BJ (cell line): ENCODE results near the gene KCNIP1. TPM values are rescaled to one million over a fixed set of nuclear protein-coding genes. Genes with fewer than 3 reads are reported as not detected.
A peak's percentile ranks its signal among the peaks of the same experiment; 100 is the strongest.

ENCODE experiments used
- CTCF ChIA-PET: fragments of 350-600 bp; formaldehyde crosslinking; extraction: SDS; loops from one replicate; lab custom pipeline; 2021; ENCODE audit warnings: antibody characterized with exemption, inconsistent platforms; lab: Yijun Ruan, JAX
- POLR2A ChIA-PET: fragments of 300-600 bp; sonication (Branson Sonifier 250); formaldehyde crosslinking; extraction: SDS; loops from one replicate; lab custom pipeline; 2021; ENCODE audit warnings: antibody characterized with exemption; lab: Charles Lee
- DNase-seq: peaks from one replicate; pipeline ENCODE4 v3.0.0-alpha.2; 2011; ENCODE audit warnings: low read depth
- H3K27me3 ChIP-seq: 2 replicates; pipeline ENCODE4 v1.6.0; 2011; ENCODE audit warnings: low read length; ENCODE audit not compliant: control insufficient read depth, insufficient read depth
- H3K36me3 ChIP-seq: 2 replicates; pipeline ENCODE4 v1.5.1; 2011; ENCODE audit warnings: low read length; ENCODE audit not compliant: control insufficient read depth, insufficient read depth
- H3K4me3 ChIP-seq: 2 replicates; pipeline ENCODE4 v1.5.1; 2011; ENCODE audit warnings: low read depth, mild to moderate bottlenecking, control low read depth, low read length
- polyA plus RNA-seq: library from polyadenylated mRNA; depleted of rRNA; stranded (reverse); fragments of >200 nt; gene quantifications from 2 replicates; pipeline ENCODE4 v1.2.3, GENCODE V29; 2011
- TF ChIP-seq, protein P1 (sequence below): IDR thresholded peaks from 2 replicates; pipeline ENCODE4 v1.5.1; 2011; ENCODE audit warnings: low read depth, mild to moderate bottlenecking, control low read depth, inconsistent platforms, low read length, moderate library complexity; ENCODE audit not compliant: insufficient read depth

The KCNIP1 gene
- polyA plus RNA-seq, 1 experiment, result not detected

DNA sequence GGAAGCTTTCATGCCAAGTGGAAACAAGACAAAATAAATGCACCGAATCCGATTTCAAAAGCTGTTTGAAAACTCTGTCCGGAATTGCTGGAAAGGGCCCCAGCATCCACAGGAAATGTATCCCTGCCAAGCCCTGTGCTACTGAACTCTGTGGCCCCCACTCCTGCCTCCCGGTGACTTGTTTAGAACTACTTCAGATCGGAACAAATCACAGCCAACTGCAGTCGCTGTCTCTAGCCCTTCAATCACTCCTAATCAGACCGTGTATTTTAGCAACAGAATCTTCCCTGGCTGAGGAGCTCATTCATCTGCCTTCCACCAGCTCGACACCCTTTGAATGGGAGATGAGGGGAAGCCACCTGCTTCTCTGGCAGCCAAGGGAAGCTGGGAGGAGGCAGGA, 94.1 kb downstream of the KCNIP1 start:
- Histone ChIP-seq H3K27me3 (peaks cover 5% of the 10 kb centered on the region), H3K4me3 (no peak overlapping the region), H3K36me3 (no peaks in the 10 kb centered on the region)
- ChIA-PET POLR2A (no interaction called here), CTCF (interaction anchor here (0.7 to 2.0 kb wide), 4 partner anchors 14 to 167 kb away, joined by 3 to 4 read pairs (median 3); no protein-coding TSS in a partner anchor)
- TF ChIP-seq, protein P1, sequence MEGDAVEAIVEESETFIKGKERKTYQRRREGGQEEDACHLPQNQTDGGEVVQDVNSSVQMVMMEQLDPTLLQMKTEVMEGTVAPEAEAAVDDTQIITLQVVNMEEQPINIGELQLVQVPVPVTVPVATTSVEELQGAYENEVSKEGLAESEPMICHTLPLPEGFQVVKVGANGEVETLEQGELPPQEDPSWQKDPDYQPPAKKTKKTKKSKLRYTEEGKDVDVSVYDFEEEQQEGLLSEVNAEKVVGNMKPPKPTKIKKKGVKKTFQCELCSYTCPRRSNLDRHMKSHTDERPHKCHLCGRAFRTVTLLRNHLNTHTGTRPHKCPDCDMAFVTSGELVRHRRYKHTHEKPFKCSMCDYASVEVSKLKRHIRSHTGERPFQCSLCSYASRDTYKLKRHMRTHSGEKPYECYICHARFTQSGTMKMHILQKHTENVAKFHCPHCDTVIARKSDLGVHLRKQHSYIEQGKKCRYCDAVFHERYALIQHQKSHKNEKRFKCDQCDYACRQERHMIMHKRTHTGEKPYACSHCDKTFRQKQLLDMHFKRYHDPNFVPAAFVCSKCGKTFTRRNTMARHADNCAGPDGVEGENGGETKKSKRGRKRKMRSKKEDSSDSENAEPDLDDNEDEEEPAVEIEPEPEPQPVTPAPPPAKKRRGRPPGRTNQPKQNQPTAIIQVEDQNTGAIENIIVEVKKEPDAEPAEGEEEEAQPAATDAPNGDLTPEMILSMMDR, result no peak
- no peak for DNase-seq

DNA sequence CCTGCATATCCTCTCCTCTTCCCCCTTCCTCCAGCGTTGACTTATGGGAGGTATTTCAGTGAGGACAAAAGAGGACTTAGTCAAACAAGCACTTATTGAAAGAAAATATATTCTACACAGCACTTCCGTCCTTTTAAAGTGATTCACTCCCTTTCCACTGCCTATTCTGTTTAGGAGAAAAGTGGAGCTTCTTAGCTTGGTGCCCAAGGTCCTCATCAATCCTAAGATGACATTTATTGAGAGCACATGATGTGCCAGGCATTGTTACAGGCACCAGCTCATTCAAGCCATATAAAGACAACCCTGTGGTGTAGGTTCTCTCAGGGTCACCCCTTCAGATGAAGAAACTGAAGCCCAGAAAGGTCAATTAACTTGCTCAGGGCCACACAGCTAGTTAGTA, 95.9 kb downstream of the KCNIP1 start:
- ChIA-PET CTCF (interaction anchor here (0.6 to 1.4 kb wide), 3 partner anchors 164 to 984 kb away, joined by 3 to 4 read pairs (median 4); no protein-coding TSS in a partner anchor), POLR2A (no interaction called here)
- H3K27me3 ChIP-seq, result peaks cover 5% of the 10 kb centered on the region
- no peak for DNase-seq
- TF ChIP-seq, protein P1, result no peak
- H3K36me3 ChIP-seq, result no peaks in the 10 kb centered on the region
- no peak overlapping the region for H3K4me3 ChIP-seq

GRCh38 chr5:170601619-170602018, 97.8 kb downstream of the KCNIP1 start:
- Histone ChIP-seq H3K4me3 (no peak overlapping the region), H3K27me3 (peaks cover 5% of the 10 kb centered on the region), H3K36me3 (no peaks in the 10 kb centered on the region)
- DNase-seq, result no peak
- POLR2A ChIA-PET, result no interaction called here
- TF ChIP-seq, protein P1, result no peak
- CTCF ChIA-PET, result no interaction called here

DNA sequence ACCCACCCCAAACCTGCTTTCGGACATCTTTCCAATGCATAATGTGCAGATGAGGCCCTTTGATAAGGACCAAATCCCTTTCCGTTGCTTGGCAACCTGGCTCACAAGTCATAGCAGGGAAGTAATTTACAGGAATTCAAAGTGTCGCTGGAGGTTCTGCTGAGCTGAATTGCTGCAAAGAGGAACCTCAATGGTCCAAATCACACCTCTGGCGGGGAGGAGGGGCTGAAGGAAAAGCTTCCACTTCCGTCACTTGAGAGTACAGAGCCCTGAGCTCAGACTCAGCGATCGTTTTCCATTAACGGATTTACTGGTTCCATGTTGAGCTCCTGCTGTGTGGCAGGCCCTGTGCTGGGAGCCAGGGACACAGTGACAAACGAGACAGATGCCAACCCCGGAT, 99.3 kb downstream of the KCNIP1 start:
- DNase-seq, result no peak
- ChIA-PET CTCF (interaction anchor here (0.7 to 1.8 kb wide), 5 partner anchors 10 to 169 kb away, joined by 3 to 6 read pairs (median 3); no protein-coding TSS in a partner anchor), POLR2A (no interaction called here)

GRCh38 chr5:170603578-170604565, 100.1 kb downstream of the KCNIP1 start:
- no peaks in the 10 kb centered on the region for H3K36me3 ChIP-seq
- CTCF ChIA-PET, result interaction anchor here (0.7 to 1.8 kb wide), 5 partner anchors 9 to 169 kb away, joined by 3 to 6 read pairs (median 3); no protein-coding TSS in a partner anchor
- DNase-seq, result no peak
- H3K27me3 ChIP-seq, result peaks cover 5% of the 10 kb centered on the region
- H3K4me3 ChIP-seq, result no peak overlapping the region
- TF ChIP-seq, protein P1, result peak; percentile 59
- POLR2A ChIA-PET, result no interaction called here

More for the DNA sequence above, 99.3 kb downstream of the KCNIP1 start:
- TF ChIP-seq, protein P1, result no peak
- Histone ChIP-seq H3K36me3 (no peaks in the 10 kb centered on the region), H3K4me3 (no peak overlapping the region), H3K27me3 (peaks cover 5% of the 10 kb centered on the region)
